Breast epithelium (tissue), 4 donors: ENCODE measurements around the gene PIF1. TPM values are rescaled to one million over a fixed set of nuclear protein-coding genes. Genes with fewer than 3 reads are reported as not detected.
A peak's percentile ranks its signal among the peaks of the same experiment; 100 is the strongest.
"Not testable (repeated sequence)": the region's sequence is repeated elsewhere in the genome, so short reads cannot be mapped to it uniquely, and the experiment has no call there.

Source experiments
- DNase-seq, 2 donors: peaks; one replicate each; pipeline ENCODE4 v3.0.0-alpha.2; 2019; ENCODE audit warnings: low spot score in 2 of 2
- H3K27ac ChIP-seq, 2 donors: fragments of 200-600 bp; sonication (generic) in 1 of 2; one replicate each; pipeline ENCODE4 v1.5.1; 2016 to 2019; ENCODE audit warnings: mild to moderate bottlenecking in 1 of 2
- H3K27me3 ChIP-seq, 2 donors: fragments of 200-600 bp; sonication (generic) in 1 of 2; one replicate each; pipeline versions ENCODE4 v1.5.1 to v1.6.0; 2017 to 2019; ENCODE audit warnings: control low read depth in 1 of 2, mild to moderate bottlenecking in 1 of 2
- H3K36me3 ChIP-seq: fragments of 200-600 bp; one replicate; pipeline ENCODE4 v1.5.1; 2019
- H3K4me1 ChIP-seq, 2 donors: fragments of 200-600 bp; sonication (generic); one replicate each; pipeline ENCODE4 v1.5.1; 2016 to 2019; ENCODE audit warnings: control low read depth in 1 of 2
- H3K4me3 ChIP-seq, 3 donors: fragments of 200-600 bp; sonication (generic); 1 replicate in 2 of 3; 2 replicates in 1 of 3; pipeline ENCODE4 v1.5.1; 2016 to 2019; ENCODE audit warnings: mild to moderate bottlenecking in 3 of 3, moderate library complexity in 2 of 3
- H3K9me3 ChIP-seq, 2 donors: fragments of 200-600 bp; sonication (generic) in 1 of 2; one replicate each; pipeline ENCODE4 v1.5.1; 2016 to 2019; ENCODE audit warnings: control low read depth in 1 of 2
- POLR2A ChIP-seq: fragments of 450-650 bp; IDR thresholded peaks from one replicate; pipeline ENCODE4 v1.6.1; 2016; ENCODE audit warnings: antibody characterized with exemption, mild to moderate bottlenecking, moderate library complexity
- POLR2AphosphoS5 ChIP-seq, 3 donors: sonication (generic); formaldehyde crosslinking; IDR thresholded peaks; one replicate each; pipeline ENCODE4 v1.6.1; 2017; ENCODE audit warnings: antibody characterized with exemption in 3 of 3
- intact Hi-C: fragments of 100-400 bp; cut with DNase I; formaldehyde crosslinking; loops from one replicate; pipeline ENCODE4 v1.15.1; 2023; ENCODE audit warnings: low total_unique reads
- total RNA-seq, 3 donors: library from RNA; depleted of rRNA; stranded (reverse); fragments of >200 nt; gene quantifications; one replicate each; pipeline ENCODE4 v1.1.0, GENCODE V29; 2016
- TF ChIP-seq, protein P1 (sequence below), 3 donors: fragments of 450-650 bp; IDR thresholded peaks; one replicate each; pipeline ENCODE4 v1.5.1; 2016 to 2017; ENCODE audit warnings: antibody characterized with exemption in 3 of 3, mild to moderate bottlenecking in 3 of 3, moderate library complexity in 3 of 3

Gene PIF1
- total RNA-seq, 3 donors from 2014 or later = 0.44 to 1.3 (median 0.66) TPM

DNA sequence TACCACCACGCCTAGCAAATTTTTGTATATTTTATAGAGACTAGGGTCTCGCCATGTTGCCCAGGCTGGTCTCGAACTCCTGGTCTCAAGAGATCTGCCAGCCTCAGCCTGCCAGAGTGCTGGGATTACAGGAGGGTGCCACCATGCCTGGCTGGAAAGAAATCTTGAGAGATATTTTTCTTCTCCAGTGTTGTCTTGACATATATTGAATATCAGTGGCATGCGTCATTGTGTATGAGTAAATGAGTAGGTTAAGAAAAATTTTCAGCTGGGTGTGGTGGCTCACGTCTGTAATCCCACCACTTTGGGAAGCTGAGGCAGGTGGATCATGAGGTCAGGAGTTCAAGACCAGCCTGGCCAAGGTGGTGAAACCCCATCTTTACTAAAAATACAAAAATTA lies 3.5 kb upstream of the PIF1 start:
- DNase-seq = no peak
- H3K27me3 ChIP-seq = no peaks in the 10 kb centered on the region
- no peaks in the 10 kb centered on the region for H3K9me3 ChIP-seq
- H3K27ac ChIP-seq = no peak overlapping the region
- intact Hi-C loops = loop anchor here (10.0 kb wide), 1 partner anchor 144 kb away; no protein-coding TSS in a partner anchor
- no peak overlapping the region for H3K4me3 ChIP-seq
- H3K4me1 ChIP-seq = peaks cover 2 to 4% of the 10 kb centered on the region in 2 donors
- TF ChIP-seq POLR2AphosphoS5 (IDR thresholded peaks at IDR 0.05) = no peak
- no peaks in the 10 kb centered on the region for H3K36me3 ChIP-seq

DNA sequence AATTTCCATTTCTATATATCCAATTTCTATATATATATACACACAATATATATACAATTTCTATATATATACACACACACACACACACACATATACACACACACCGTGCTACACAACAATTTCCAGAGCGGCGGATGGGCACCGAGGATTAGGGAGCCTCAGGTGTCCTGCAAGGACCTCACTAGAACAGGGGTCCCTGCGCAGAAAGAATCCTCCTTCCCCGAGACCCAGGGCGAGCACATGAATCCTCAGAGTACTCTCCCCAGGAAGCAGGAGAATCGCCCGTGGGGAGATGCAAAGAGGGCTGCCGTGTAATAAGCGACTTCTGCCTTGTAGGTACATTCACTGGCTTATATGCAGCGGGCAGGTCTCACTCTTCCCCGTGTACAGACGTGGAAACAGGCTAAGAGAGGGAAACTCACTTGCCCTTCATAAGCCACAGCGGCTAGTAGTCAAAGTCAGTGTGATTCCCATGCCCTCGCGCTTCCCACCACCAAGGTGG lies 467 bp downstream of the PIF1 start:
- no peaks in the 10 kb centered on the region for H3K36me3 ChIP-seq
- H3K27ac ChIP-seq = no peak overlapping the region
- intact Hi-C loops = loop anchor here (10.0 kb wide), 1 partner anchor 140 kb away; no protein-coding TSS in a partner anchor
- H3K9me3 ChIP-seq = no peaks in the 10 kb centered on the region
- peaks cover 7 to 12% of the 10 kb centered on the region in 2 donors for H3K4me1 ChIP-seq
- TF ChIP-seq, protein P1, sequence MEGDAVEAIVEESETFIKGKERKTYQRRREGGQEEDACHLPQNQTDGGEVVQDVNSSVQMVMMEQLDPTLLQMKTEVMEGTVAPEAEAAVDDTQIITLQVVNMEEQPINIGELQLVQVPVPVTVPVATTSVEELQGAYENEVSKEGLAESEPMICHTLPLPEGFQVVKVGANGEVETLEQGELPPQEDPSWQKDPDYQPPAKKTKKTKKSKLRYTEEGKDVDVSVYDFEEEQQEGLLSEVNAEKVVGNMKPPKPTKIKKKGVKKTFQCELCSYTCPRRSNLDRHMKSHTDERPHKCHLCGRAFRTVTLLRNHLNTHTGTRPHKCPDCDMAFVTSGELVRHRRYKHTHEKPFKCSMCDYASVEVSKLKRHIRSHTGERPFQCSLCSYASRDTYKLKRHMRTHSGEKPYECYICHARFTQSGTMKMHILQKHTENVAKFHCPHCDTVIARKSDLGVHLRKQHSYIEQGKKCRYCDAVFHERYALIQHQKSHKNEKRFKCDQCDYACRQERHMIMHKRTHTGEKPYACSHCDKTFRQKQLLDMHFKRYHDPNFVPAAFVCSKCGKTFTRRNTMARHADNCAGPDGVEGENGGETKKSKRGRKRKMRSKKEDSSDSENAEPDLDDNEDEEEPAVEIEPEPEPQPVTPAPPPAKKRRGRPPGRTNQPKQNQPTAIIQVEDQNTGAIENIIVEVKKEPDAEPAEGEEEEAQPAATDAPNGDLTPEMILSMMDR (IDR thresholded peaks at IDR 0.05) = no peak
- TF ChIP-seq POLR2AphosphoS5 (IDR thresholded peaks at IDR 0.05) (no peak), POLR2A (no peak)
- no peaks in the 10 kb centered on the region for H3K27me3 ChIP-seq
- H3K4me3 ChIP-seq = peak overlapping the region; percentile 31 to 61 (median 56)
- DNase-seq = no peak

DNA sequence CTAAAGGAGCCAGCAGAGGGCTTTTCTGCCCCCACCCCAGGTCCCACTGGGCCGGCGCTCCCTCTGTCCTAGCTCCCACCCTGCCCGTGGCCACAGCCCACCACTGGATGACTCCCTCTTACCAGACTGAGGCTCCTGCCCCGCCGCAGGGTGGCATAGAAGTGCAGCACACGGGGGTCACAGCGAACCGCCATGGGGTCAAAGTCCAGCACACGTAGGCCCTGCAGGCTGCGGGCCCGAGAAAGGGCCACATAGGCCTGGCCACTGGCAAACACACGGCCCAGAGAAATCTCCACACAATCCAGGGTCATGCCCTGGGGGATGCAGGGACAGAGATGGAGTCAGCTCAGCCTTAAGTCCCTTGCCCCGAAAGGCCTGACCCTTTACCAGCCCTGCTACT lies 9.0 kb downstream of the PIF1 start:
- Histone ChIP-seq H3K27ac (no peak overlapping the region), H3K9me3 (no peaks in the 10 kb centered on the region), H3K36me3 (no peaks in the 10 kb centered on the region), H3K4me3 (no peak overlapping the region), H3K27me3 (no peaks in the 10 kb centered on the region), H3K4me1 (no peaks in the 10 kb centered on the region)
- intact Hi-C loops = no loop called here
- DNase-seq = no peak
- TF ChIP-seq POLR2AphosphoS5 (IDR thresholded peaks at IDR 0.05) = no peak
- TF ChIP-seq, protein P1 (IDR thresholded peaks at IDR 0.05) = no peak
- no peak for TF ChIP-seq POLR2A

DNA sequence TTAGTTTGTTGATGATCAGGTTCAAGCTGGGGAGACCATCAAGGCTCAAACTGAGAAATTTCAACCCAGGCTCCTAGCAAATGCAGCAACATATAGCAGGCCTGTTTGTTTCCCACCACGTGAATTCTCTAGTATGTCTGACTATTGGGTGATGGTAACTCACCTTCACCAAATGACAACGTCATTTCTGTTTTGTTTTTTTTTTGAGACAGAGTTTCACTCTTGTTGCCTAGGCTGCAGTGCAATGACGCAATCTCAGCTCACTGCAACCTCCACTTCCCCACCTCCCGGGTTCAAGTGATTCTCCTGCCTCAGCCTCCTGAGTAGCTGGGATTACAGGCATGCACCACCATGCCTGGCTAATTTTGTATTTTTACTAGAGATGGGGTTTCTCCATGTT lies 10.5 kb downstream of the PIF1 start:
- H3K27me3 ChIP-seq, DNase-seq, intact Hi-C loops: not testable (repeated sequence)

DNA sequence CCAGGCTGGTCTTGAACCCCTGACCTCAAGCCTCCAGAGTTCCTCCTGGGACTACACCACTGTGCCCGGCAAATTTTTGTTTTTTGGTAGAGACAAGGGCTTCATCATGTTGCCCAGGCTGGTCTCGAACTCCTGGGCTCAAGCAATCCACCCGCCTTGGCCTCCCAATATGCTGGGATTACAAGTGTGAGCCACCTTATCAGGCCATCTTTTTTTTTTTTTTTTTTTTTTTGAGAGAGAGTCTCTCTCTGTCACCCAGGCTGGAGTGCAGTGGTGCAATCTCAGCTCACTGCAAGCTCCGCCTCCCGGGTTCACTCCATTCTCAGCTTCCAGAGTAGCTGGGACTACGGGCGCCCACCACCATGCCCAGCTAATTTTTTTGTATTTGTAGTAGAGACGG lies 11.2 kb downstream of the PIF1 start:
- intact Hi-C loops, H3K27ac ChIP-seq, H3K4me1 ChIP-seq, H3K4me3 ChIP-seq, H3K9me3 ChIP-seq, H3K27me3 ChIP-seq, DNase-seq, H3K36me3 ChIP-seq: not testable (repeated sequence)

More for the DNA sequence above, 10.5 kb downstream of the PIF1 start:
- not testable (repeated sequence) for H3K36me3 ChIP-seq, H3K27ac ChIP-seq, H3K4me1 ChIP-seq, H3K9me3 ChIP-seq, H3K4me3 ChIP-seq

DNA sequence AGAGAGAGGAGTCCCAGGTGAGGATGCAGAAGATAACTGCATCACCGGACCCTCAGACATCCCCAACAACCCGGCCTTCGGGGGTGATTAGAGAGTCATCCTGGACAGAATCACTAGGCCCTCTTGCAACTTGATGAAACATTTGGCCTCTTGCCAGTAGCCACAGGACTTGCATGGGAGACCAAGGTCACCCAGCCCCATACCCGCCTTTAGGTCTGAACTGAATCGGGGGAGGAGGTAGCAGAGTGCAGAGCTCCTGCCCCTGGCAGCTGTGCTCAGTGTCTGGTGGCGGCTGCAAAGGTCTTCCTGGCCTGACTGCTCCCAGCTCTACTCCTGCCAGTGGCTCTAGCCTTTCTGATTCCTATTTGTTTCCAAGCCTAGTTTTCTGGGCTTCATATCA lies 12.4 kb downstream of the PIF1 start:
- intact Hi-C loops = loop anchor here (1.0 kb wide), 1 partner anchor 9 kb away; no protein-coding TSS in a partner anchor
- no peak overlapping the region for H3K27ac ChIP-seq
- no peaks in the 10 kb centered on the region for H3K36me3 ChIP-seq
- no peaks in the 10 kb centered on the region for H3K9me3 ChIP-seq
- H3K27me3 ChIP-seq = peaks cover 0 to 1% of the 10 kb centered on the region in 2 donors
- no peaks in the 10 kb centered on the region for H3K4me1 ChIP-seq
- no peak for TF ChIP-seq POLR2A
- TF ChIP-seq, protein P1 (IDR thresholded peaks at IDR 0.05) = no peak
- no peak for TF ChIP-seq POLR2AphosphoS5 (IDR thresholded peaks at IDR 0.05)
- DNase-seq = no peak
- no peak overlapping the region for H3K4me3 ChIP-seq
